Skeletal muscle tissue (tissue), 4 donors: ENCODE measurements around the gene NGF. TPM values are rescaled to one million over a fixed set of nuclear protein-coding genes. Genes with fewer than 3 reads are reported as not detected.

Experiments
- H3K27ac ChIP-seq: one replicate; pipeline ENCODE4 v1.7.0; 2013; ENCODE audit warnings: mild to moderate bottlenecking, low read depth, low read length, inconsistent platforms
- H3K27me3 ChIP-seq, 3 donors: one replicate each; pipeline ENCODE4 v1.7.0; 2013; ENCODE audit warnings: low read length in 3 of 3; ENCODE audit not compliant: control insufficient read depth in 3 of 3, insufficient read depth in 3 of 3
- H3K36me3 ChIP-seq, 3 donors: one replicate each; pipeline ENCODE4 v1.7.0; 2013; ENCODE audit warnings: low read length in 3 of 3; ENCODE audit not compliant: control insufficient read depth in 3 of 3, insufficient read depth in 3 of 3
- H3K4me1 ChIP-seq, 3 donors: one replicate each; pipeline ENCODE4 v1.7.0; 2013; ENCODE audit warnings: low read length in 3 of 3, mild to moderate bottlenecking in 3 of 3; ENCODE audit not compliant: control insufficient read depth in 3 of 3, insufficient read depth in 3 of 3
- H3K4me3 ChIP-seq, 3 donors: one replicate each; pipeline ENCODE4 v1.7.0; 2013; ENCODE audit warnings: low read length in 3 of 3
- H3K9ac ChIP-seq, 3 donors: one replicate each; pipeline ENCODE4 v1.7.0; 2013; ENCODE audit warnings: low read length in 3 of 3, mild to moderate bottlenecking in 3 of 3, moderate library complexity in 2 of 3, low read depth in 1 of 3
- H3K9me3 ChIP-seq, 3 donors: one replicate each; pipeline ENCODE4 v1.7.0; 2013; ENCODE audit warnings: low read length in 3 of 3; ENCODE audit not compliant: control insufficient read depth in 3 of 3
- total RNA-seq: library from RNA; depleted of rRNA; stranded (reverse); fragments of >200 nt; gene quantifications from one replicate; pipeline ENCODE4 v1.2.3, GENCODE V29; 2014
- donor health status: Osteomylitis.

Gene NGF
- total RNA-seq, 1 donor from 2014 or later = 2.1 TPM

DNA sequence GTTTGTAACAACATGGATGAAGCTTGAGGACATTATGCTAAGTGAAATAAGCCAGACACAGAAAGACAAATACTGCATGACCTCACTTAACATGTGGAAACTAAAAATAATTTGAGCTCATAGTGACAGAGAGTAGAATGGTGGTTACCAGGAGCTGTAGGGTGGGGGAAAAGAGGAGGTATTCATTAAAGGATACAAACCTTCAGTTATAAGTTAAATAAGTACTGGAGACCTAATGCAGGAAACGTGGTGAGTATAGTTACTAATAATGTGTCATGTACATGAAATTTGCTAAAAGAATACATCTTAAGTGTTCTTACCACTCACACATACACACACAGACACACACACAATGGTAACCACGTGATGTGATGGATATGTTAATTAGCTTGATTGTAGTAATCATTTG is 86.7 kb downstream of the NGF start:
- Histone ChIP-seq H3K27me3 (no peaks in the 10 kb centered on the region), H3K9ac (no peak overlapping the region), H3K4me3 (no peak overlapping the region), H3K4me1 (no peaks in the 10 kb centered on the region), H3K27ac (no peak overlapping the region), H3K36me3 (no peaks in the 10 kb centered on the region), H3K9me3 (no peaks in the 10 kb centered on the region)

DNA sequence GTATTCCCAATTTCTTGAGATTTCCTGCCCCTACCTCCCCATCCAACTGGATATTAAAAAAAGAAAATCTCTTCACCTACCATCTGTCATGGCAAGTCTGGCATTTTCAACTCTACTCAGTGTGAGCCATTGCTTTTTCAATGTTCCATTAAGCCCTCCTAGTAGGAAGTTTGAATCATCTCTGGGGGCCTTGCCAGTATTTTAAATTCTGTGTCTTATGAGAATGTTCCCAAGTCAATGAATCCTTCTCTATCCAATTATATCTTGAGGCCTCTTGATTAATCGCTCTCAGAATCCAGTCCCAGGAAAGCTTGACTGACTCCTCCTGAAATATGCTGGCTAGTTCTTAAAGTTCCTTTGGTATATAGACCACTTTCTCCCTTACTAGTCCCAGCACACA is 91.5 kb downstream of the NGF start:
- Histone ChIP-seq H3K27me3 (no peaks in the 10 kb centered on the region), H3K4me1 (no peaks in the 10 kb centered on the region), H3K27ac (no peak overlapping the region), H3K9me3 (peaks cover 0 to 3% (median 0%) of the 10 kb centered on the region in 3 donors), H3K9ac (no peak overlapping the region), H3K36me3 (no peaks in the 10 kb centered on the region), H3K4me3 (no peak overlapping the region)

DNA sequence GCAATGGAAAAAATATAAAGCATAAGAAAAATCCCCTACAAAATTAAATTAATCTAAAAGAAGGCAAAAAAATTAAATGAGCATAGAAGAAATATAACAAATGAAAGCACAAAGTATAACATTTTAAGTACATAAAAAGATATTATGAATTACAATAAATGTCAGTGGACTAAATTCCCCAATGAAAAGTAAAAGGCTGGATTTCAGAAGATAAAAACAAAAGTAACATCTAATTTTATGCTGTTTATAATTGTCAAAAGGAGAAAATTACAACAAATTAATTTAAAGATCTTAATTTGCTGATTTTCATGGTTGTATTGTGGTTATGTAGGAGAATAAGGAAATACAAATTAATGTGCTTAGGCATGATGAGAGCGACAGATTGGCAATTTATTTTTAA is 92.8 kb downstream of the NGF start:
- Histone ChIP-seq H3K4me1 (no peaks in the 10 kb centered on the region), H3K27me3 (no peaks in the 10 kb centered on the region), H3K9ac (no peak overlapping the region), H3K4me3 (no peak overlapping the region), H3K9me3 (peaks cover 0 to 3% (median 0%) of the 10 kb centered on the region in 3 donors), H3K36me3 (no peaks in the 10 kb centered on the region), H3K27ac (no peak overlapping the region)

DNA sequence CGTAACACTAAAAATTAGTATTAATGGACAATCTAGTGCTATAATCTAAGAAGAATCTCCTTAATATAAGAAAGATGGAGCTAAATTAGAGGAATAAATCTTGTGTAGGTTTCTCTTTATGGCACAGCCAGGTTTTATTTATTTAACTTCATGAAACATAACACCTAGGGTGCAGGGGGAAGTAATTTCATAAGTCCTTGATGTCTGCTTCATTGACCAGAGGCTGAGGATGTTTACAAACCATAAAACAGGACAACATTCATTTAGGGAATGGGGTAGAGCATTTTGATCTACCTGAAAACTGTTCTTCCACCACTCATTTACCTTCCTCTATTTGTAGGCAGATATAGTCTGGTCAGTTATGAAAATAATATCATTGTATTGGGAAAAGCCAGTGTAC is 95.5 kb downstream of the NGF start:
- Histone ChIP-seq H3K4me3 (no peak overlapping the region), H3K9me3 (peaks cover 0 to 3% (median 0%) of the 10 kb centered on the region in 3 donors), H3K9ac (no peak overlapping the region), H3K4me1 (no peaks in the 10 kb centered on the region), H3K27me3 (no peaks in the 10 kb centered on the region), H3K36me3 (no peaks in the 10 kb centered on the region), H3K27ac (no peak overlapping the region)

DNA sequence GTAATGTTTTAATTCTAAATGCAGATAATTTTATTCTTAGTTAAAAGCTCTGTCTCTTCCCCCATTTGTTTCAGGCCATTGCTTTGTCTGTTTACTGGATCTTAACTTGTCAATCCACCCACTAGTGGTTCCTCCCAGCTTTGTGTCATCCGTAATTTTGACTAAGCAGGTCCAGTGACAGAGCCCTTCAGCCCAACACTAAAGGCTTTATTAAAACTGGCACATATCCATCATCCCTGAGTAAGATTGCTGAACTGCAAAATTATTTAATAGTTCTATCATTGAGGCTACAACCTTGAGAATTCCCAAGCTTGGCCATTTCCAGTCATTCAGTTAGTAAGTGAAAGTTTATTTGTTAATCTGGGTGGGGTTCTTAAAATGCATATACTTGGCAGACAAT is 96.7 kb downstream of the NGF start:
- no peak overlapping the region for H3K9ac ChIP-seq
- no peak overlapping the region for H3K27ac ChIP-seq
- H3K36me3 ChIP-seq = no peaks in the 10 kb centered on the region
- no peak overlapping the region for H3K4me3 ChIP-seq
- no peaks in the 10 kb centered on the region for H3K27me3 ChIP-seq
- peaks cover 0 to 3% (median 0%) of the 10 kb centered on the region in 3 donors for H3K9me3 ChIP-seq
- no peaks in the 10 kb centered on the region for H3K4me1 ChIP-seq

DNA sequence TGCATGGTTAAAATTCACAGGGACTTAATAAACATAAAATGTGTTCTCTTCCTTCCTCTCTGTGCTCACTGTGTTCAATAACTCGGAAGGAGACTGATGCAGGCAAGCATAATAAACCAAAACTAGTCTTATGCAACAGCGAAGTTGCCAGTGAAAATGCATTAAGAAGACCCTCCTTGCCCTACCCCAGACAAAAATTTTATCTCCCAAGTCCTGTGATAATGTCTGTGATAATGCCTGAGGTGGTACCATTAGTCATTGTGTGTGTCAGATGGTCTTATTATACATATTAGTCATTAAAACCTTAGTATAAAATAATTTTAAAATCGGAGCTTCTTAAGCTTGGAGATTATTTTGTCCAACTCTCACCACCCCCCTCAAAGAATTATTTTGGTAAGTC is 97.8 kb downstream of the NGF start:
- Histone ChIP-seq H3K9ac (no peak overlapping the region), H3K4me1 (no peaks in the 10 kb centered on the region), H3K36me3 (no peaks in the 10 kb centered on the region), H3K27me3 (no peaks in the 10 kb centered on the region), H3K27ac (no peak overlapping the region), H3K9me3 (no peaks in the 10 kb centered on the region), H3K4me3 (no peak overlapping the region)

DNA sequence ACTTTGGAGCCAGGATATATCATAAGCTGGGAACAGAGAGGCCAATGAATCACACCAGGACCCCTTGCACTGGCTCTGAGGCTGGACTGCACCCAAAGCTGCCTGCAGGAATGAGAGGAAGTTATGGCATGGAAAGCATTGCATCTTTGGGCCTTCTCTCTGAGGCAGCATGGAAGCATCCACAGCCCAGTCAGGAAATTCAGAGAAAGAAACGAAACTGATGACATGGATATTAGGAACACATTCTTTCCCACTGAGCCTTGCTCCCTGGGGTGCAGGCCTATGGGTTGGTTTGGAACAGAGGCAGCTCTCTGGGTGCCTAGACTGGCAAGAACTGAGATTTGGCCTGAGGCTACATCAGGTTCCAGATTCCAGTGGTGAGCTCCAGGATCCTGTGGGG is 98.6 kb downstream of the NGF start:
- Histone ChIP-seq H3K9me3 (no peaks in the 10 kb centered on the region), H3K27me3 (no peaks in the 10 kb centered on the region), H3K9ac (no peak overlapping the region), H3K4me3 (no peak overlapping the region), H3K4me1 (no peaks in the 10 kb centered on the region), H3K27ac (no peak overlapping the region), H3K36me3 (no peaks in the 10 kb centered on the region)

DNA sequence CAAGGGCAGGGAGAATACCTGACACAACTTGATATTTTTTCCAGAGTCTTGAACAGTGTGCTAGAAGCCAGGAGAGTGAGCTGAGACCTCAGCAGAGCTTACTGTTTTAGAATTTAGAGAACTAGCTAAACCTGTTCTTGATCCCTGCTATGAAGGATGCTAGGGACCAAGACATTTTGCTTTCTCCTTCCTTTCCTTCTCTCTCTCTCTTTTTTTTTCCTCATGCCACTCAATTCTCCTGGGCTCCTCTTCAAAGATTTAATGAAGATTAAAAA is 99.0 kb downstream of the NGF start:
- Histone ChIP-seq H3K9ac (no peak overlapping the region), H3K9me3 (no peaks in the 10 kb centered on the region), H3K4me3 (no peak overlapping the region), H3K27ac (no peak overlapping the region), H3K4me1 (no peaks in the 10 kb centered on the region), H3K36me3 (no peaks in the 10 kb centered on the region), H3K27me3 (no peaks in the 10 kb centered on the region)

DNA sequence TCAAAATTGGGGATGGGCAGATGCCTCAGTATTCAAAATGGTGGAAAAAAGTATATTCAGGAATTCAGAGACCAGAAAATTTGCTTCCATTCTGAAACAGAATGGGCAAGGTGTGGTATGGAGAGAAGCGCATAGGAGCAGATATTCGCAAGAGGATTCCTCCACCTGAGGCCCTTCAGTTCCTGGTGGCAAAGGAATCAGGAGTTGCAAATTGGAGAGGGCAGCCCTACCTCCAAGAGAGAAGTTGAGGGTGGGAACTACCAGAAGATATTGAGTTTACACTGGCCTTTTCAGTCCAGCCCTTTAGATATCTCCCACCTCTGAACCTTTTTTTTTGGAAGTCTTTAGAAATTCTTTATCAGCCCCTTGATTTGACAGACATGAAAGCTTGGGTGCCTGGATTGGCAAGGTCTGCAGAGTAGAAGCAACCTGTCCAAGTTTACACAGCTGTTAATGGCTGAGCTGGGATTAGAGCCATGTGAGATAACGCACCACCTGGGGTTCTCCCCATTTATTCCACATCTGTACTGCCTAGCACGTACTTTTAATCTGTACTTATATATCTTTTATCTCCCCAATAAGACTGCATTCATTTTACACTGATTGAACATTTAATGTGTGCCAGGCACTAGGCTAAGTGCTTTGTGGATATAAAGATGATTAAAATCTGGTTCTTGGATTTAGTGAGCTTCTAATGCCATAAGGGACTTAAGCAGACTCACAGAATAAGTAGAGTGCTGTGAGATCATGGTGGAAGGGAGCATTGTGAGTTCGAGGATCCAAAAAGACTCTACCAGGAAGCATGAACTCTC is 99.5 kb downstream of the NGF start:
- Histone ChIP-seq H3K9ac (no peak overlapping the region), H3K27me3 (no peaks in the 10 kb centered on the region)

DNA sequence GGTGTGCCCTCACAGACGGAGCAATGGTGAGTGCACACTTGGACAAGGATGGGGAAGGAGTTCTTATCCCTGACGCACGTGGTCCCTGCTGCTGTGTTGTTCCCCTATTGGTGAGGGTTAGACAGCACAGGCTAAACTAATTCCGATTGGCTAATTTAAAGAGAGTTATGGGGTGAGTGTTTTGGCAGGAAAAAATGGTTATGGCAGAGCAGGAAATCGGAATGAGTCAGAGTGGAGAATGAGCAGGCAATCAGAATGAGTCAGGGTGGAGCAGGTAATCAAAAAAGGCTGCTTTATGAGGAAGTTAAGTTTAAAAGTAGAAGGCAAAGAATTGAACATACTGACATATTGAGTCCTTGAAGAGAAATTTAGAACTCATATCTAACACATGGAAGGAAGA is 100.5 kb downstream of the NGF start:
- Histone ChIP-seq H3K4me1 (no peaks in the 10 kb centered on the region), H3K9me3 (no peaks in the 10 kb centered on the region), H3K4me3 (no peak overlapping the region), H3K27me3 (no peaks in the 10 kb centered on the region), H3K27ac (no peak overlapping the region), H3K36me3 (no peaks in the 10 kb centered on the region), H3K9ac (no peak overlapping the region)

More for the DNA sequence above, 99.5 kb downstream of the NGF start:
- Histone ChIP-seq H3K36me3 (no peaks in the 10 kb centered on the region), H3K4me1 (no peaks in the 10 kb centered on the region), H3K9me3 (no peaks in the 10 kb centered on the region), H3K4me3 (no peak overlapping the region), H3K27ac (no peak overlapping the region)
